PC-3 (cell line): ENCODE results near the gene AKIRIN2.

Experiments used
- EZH2 ChIP-seq: fragments of 300-600 bp; sonication (generic); IDR thresholded peaks from one replicate; pipeline ENCODE4 v1.6.1; 2017; ENCODE audit warnings: antibody characterized with exemption, mild to moderate bottlenecking, low read length; ENCODE audit not compliant: unreplicated experiment
- EZH2phosphoT487 ChIP-seq: fragments of 300-600 bp; sonication (generic); IDR thresholded peaks from 2 replicates; pipeline ENCODE4 v1.6.1; 2018; ENCODE audit warnings: mild to moderate bottlenecking, antibody characterized with exemption, low read length, borderline replicate concordance
- TF ChIP-seq, protein P1 (sequence below): fragments of 300-600 bp; sonication (generic); conservative IDR thresholded peaks from 2 replicates; pipeline ENCODE4 v1.5.1; 2017; ENCODE audit warnings: antibody characterized with exemption, low read depth, mild to moderate bottlenecking, low read length

DNA sequence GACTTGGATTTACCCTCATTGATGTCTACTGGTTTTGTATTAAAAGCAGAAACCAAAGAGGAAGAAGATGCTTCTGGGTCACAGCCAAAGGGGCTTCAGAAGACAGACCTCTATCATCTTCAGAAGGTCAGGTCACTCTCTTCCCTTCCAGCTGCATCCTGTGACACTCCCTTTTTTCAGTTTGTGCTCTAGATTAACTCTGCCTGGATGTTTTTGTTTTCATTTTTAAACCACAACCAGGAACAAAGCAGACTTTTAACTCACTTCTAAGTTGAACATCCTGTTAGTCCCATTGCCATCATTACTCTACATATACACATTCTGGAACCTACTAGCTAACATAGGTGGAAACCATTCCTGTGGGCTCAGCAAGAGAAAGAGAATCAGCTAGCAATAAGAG, 45.2 kb downstream of the AKIRIN2 start:
- TF ChIP-seq, protein P1, sequence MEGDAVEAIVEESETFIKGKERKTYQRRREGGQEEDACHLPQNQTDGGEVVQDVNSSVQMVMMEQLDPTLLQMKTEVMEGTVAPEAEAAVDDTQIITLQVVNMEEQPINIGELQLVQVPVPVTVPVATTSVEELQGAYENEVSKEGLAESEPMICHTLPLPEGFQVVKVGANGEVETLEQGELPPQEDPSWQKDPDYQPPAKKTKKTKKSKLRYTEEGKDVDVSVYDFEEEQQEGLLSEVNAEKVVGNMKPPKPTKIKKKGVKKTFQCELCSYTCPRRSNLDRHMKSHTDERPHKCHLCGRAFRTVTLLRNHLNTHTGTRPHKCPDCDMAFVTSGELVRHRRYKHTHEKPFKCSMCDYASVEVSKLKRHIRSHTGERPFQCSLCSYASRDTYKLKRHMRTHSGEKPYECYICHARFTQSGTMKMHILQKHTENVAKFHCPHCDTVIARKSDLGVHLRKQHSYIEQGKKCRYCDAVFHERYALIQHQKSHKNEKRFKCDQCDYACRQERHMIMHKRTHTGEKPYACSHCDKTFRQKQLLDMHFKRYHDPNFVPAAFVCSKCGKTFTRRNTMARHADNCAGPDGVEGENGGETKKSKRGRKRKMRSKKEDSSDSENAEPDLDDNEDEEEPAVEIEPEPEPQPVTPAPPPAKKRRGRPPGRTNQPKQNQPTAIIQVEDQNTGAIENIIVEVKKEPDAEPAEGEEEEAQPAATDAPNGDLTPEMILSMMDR: no peak
- TF ChIP-seq EZH2phosphoT487 (no peak), EZH2 (no peak)
